AG10803 (cell line): ENCODE data around the gene NPDC1.

ENCODE experiments used
- DNase-seq: peaks from one replicate; pipeline ENCODE4 v3.0.0; 2010; ENCODE audit warnings: low read depth
- H3K4me3 ChIP-seq: 2 replicates; pipeline ENCODE4 v1.5.1; 2011; ENCODE audit warnings: mild to moderate bottlenecking, low read length, control low read depth
- TF ChIP-seq, protein P1 (sequence below): conservative IDR thresholded peaks from 2 replicates; pipeline ENCODE4 v1.5.1; 2011; ENCODE audit warnings: mild to moderate bottlenecking, low read length, control low read depth, inconsistent platforms

Gene NPDC1

GRCh38 chr9:137015540-137015930 is 30.4 kb downstream of the NPDC1 start:
- no peak for DNase-seq
- H3K4me3 ChIP-seq, result no peak overlapping the region
- TF ChIP-seq, protein P1, sequence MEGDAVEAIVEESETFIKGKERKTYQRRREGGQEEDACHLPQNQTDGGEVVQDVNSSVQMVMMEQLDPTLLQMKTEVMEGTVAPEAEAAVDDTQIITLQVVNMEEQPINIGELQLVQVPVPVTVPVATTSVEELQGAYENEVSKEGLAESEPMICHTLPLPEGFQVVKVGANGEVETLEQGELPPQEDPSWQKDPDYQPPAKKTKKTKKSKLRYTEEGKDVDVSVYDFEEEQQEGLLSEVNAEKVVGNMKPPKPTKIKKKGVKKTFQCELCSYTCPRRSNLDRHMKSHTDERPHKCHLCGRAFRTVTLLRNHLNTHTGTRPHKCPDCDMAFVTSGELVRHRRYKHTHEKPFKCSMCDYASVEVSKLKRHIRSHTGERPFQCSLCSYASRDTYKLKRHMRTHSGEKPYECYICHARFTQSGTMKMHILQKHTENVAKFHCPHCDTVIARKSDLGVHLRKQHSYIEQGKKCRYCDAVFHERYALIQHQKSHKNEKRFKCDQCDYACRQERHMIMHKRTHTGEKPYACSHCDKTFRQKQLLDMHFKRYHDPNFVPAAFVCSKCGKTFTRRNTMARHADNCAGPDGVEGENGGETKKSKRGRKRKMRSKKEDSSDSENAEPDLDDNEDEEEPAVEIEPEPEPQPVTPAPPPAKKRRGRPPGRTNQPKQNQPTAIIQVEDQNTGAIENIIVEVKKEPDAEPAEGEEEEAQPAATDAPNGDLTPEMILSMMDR, result no peak

DNA sequence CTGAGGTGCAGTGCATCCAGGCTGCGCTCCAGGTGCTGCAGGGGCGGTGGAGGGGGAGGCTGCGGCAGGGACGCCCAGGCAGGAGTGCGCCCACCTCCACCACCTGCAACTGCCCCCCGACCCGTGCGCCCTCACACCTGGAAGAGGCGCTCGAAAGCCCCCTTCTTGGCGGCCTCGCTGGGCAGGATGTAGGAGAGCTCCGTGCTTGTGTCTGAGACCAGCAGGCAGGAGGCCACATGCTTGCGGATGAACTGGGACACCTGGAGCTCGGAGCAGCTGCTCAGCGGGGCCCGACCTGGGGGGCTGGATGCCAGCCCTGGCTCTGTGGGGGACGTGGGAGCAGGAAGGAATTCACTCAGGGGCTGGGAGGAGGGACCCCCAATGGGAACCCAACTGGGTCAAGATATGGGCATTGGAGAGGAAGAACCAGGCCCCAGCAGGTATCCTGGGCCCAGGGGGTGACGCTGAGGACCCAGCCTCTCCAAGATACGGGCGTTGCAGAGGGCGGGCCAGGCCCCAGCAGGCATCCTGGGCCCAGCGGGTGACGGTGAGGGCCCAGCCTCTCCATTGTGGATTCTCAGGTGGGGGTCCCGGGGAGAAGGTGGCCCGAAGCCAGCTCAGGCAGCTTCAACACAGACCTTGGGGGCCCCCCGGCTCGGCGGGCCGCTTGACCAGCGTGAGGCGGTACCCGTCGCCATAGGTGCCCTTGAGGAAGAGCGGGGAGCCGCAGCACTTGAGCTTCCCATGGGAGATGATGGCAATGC is 31.0 kb downstream of the NPDC1 start:
- DNase-seq, result no peak
- TF ChIP-seq, protein P1, result no peak
- no peak overlapping the region for H3K4me3 ChIP-seq

GRCh38 chr9:137014166-137014565 is 31.8 kb downstream of the NPDC1 start:
- DNase-seq, result no peak
- TF ChIP-seq, protein P1, result no peak
- H3K4me3 ChIP-seq, result no peak overlapping the region

GRCh38 chr9:137013571-137013940 is 32.4 kb downstream of the NPDC1 start:
- TF ChIP-seq, protein P1, result no peak
- no peak for DNase-seq
- no peak overlapping the region for H3K4me3 ChIP-seq

- no peak overlapping the region for H3K4me3 ChIP-seq
- DNase-seq, result no peak
- TF ChIP-seq, protein P1, result no peak
Measured at GRCh38 chr9:137012694-137013570, 33.0 kb downstream of the NPDC1 start.

DNA sequence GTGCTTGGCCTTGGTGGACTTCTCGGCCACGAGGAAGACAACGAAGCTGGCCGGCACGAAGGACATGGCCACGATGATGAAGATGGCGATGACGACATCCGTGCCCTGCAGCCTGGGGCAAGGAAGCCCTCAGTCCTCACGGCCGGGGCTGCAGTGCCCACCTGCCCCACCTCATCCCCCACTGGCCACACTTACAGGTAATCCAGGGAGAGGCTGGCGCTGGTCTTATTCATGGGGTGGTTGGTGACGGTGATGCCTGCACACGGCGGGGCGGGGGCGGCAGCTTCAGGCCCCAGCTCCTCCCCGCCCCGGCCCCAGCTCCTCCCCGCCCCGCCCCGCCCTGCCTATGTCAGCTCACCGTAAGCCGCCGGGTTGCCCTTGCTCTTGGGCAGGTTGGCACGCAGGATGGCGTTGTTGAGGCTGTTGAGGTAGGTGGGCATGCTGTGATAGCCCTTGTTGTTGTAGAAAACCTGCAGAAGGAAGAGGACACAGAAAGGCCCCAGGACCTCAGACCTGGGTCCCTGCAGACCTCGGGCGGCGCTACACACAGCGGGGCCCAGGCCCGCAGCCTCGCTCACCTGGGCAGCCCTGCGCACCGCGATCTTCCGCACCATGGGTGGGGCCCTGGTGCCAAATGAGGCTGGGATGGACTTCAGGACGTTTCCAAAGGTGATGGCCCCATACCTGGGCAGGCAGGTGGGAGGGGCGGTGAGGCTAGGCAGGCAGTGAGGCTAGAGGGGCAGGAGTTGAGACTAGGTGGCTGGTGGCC is 33.9 kb downstream of the NPDC1 start:
- DNase-seq, result no peak
- TF ChIP-seq, protein P1, result no peak
- no peak overlapping the region for H3K4me3 ChIP-seq
